ENCODE measurements around the gene LPP.

LPP gene

GRCh38 chr3:188559856-188560255 is 405.9 kb downstream of the LPP start:
- Histone ChIP-seq H3K4me3 (ENCODE audit: low read depth, low read length, poor library complexity, severe bottlenecking) (no peak overlapping the region), H4K20me1 (ENCODE audit: insufficient read depth, low read length) (no peaks in the 10 kb centered on the region), H3K36me3 (ENCODE audit: insufficient read depth, low read length) (no peaks in the 10 kb centered on the region), H3K4me1 (ENCODE audit: insufficient read depth, low read length, severe bottlenecking) (no peaks in the 10 kb centered on the region), H2AFZ (ENCODE audit: low read length) (no peak overlapping the region), H3K9me3 (ENCODE audit: low read length) (no peaks in the 10 kb centered on the region), H3K27ac (ENCODE audit: low read depth, low read length, poor library complexity, severe bottlenecking) (no peak overlapping the region), H3K4me2 (ENCODE audit: low read length) (no peak overlapping the region), H3K9ac (ENCODE audit: low read length) (no peak overlapping the region), H3K79me2 (ENCODE audit: insufficient read depth, low read length) (no peaks in the 10 kb centered on the region), H3F3A (ENCODE audit: insufficient read depth, low read length) (no peaks in the 10 kb centered on the region), H3K27me3 (ENCODE audit: insufficient read depth, low read length) (no peaks in the 10 kb centered on the region), H3K9me2 (ENCODE audit: low read depth, low read length) (no peaks in the 10 kb centered on the region)
- no peak for TF ChIP-seq CTCF (IDR thresholded peaks at IDR 0.05; ENCODE audit: low read length)
- TF ChIP-seq EZH2 (IDR thresholded peaks at IDR 0.05; ENCODE audit: borderline replicate concordance, low read length) = no peak

DNA sequence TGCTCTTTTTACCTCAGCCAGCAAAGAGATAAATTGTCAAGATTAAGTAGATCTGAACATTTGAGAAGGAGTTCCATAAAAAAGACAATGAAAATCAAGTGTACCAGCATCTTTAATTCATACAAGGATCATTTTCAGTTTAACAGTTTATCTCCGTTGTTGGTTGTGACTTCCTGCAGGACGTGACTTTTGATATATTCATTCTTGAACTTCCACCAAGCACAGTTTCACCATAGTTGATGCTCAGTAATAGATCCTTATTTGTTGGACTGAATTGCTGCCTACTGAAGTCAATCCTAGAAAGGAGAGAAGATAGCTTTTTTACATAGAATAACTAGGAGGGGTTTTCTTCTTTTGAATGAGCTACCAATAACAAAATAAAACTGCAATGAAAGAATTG is 408.2 kb downstream of the LPP start:
- H3K27me3 ChIP-seq (ENCODE audit: insufficient read depth, low read length) = no peaks in the 10 kb centered on the region
- TF ChIP-seq EZH2 (IDR thresholded peaks at IDR 0.05; ENCODE audit: borderline replicate concordance, low read length) = no peak
- TF ChIP-seq CTCF (IDR thresholded peaks at IDR 0.05; ENCODE audit: low read length) = no peak
- no peaks in the 10 kb centered on the region for H3K9me3 ChIP-seq (ENCODE audit: low read length)
- no peak overlapping the region for H3K4me2 ChIP-seq (ENCODE audit: low read length)
- no peaks in the 10 kb centered on the region for H3K79me2 ChIP-seq (ENCODE audit: insufficient read depth, low read length)
- no peak overlapping the region for H3K4me3 ChIP-seq (ENCODE audit: low read depth, low read length, poor library complexity, severe bottlenecking)
- H3K4me1 ChIP-seq (ENCODE audit: insufficient read depth, low read length, severe bottlenecking) = no peaks in the 10 kb centered on the region
- no peak overlapping the region for H2AFZ ChIP-seq (ENCODE audit: low read length)
- H3K9me2 ChIP-seq (ENCODE audit: low read depth, low read length) = no peaks in the 10 kb centered on the region
- H3K9ac ChIP-seq (ENCODE audit: low read length) = no peak overlapping the region
- H3K27ac ChIP-seq (ENCODE audit: low read depth, low read length, poor library complexity, severe bottlenecking) = no peak overlapping the region
- no peaks in the 10 kb centered on the region for H3F3A ChIP-seq (ENCODE audit: insufficient read depth, low read length)
- no peaks in the 10 kb centered on the region for H3K36me3 ChIP-seq (ENCODE audit: insufficient read depth, low read length)
- H4K20me1 ChIP-seq (ENCODE audit: insufficient read depth, low read length) = no peaks in the 10 kb centered on the region

DNA sequence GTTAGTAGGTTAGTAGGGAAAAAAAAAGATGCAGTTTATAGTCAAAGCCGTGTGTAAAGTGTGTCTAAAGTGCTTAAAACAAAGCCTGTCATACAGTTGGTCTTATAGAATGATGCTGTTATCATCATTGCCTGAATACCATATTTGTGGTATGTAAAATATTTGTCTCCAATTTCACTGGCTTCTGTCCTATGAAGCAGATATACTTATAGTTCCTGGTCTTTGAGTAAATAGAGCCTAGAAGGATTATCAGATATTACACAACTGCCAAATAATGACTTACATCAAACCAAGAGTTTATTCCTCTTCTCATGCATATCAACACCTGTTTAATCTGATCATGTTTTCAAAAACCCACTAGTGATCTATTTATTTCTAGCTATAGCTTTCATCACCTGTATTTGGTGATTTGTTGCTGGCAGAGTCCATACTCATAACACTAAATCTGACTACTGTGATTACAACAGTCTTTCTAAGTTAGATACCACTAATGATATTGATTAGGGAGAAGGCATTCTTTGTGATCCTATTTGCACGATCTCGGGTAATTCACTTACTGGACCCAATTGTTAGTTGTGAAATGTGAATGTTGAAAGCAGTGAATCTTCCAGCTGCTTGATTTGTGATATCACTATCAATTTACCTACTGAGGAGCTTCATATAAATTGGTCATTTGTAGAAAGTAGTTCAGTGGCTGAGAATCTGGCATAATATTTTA is 413.7 kb downstream of the LPP start:
- no peak overlapping the region for H3K4me3 ChIP-seq (ENCODE audit: low read depth, low read length, poor library complexity, severe bottlenecking)
- H3K36me3 ChIP-seq (ENCODE audit: insufficient read depth, low read length) = peaks cover 5% of the 10 kb centered on the region; the same call in 1 of the 2 replicates
- H3K9ac ChIP-seq (ENCODE audit: low read length) = no peak overlapping the region
- no peaks in the 10 kb centered on the region for H3K9me2 ChIP-seq (ENCODE audit: low read depth, low read length)
- no peak overlapping the region for H3K4me2 ChIP-seq (ENCODE audit: low read length)
- H3K9me3 ChIP-seq (ENCODE audit: low read length) = no peaks in the 10 kb centered on the region
- no peaks in the 10 kb centered on the region for H3K4me1 ChIP-seq (ENCODE audit: insufficient read depth, low read length, severe bottlenecking)
- no peaks in the 10 kb centered on the region for H3K79me2 ChIP-seq (ENCODE audit: insufficient read depth, low read length)
- no peak for TF ChIP-seq CTCF (IDR thresholded peaks at IDR 0.05; ENCODE audit: low read length)
- no peak overlapping the region for H3K27ac ChIP-seq (ENCODE audit: low read depth, low read length, poor library complexity, severe bottlenecking)
- H3K27me3 ChIP-seq (ENCODE audit: insufficient read depth, low read length) = no peaks in the 10 kb centered on the region
- no peaks in the 10 kb centered on the region for H4K20me1 ChIP-seq (ENCODE audit: insufficient read depth, low read length)
- H2AFZ ChIP-seq (ENCODE audit: low read length) = no peak overlapping the region
- H3F3A ChIP-seq (ENCODE audit: insufficient read depth, low read length) = no peaks in the 10 kb centered on the region
